HG03521 (cell line): ENCODE results near the gene XYLB.
"Not testable (repeated sequence)": the region's sequence is repeated elsewhere in the genome, so short reads cannot be mapped to it uniquely, and the experiment has no call there.

ENCODE experiments used
- ATAC-seq: cut with Tn5 transposase; IDR thresholded peaks from one replicate; pipeline ENCODE4 v1.9.1; 2021; ENCODE audit warnings: mild to moderate bottlenecking, moderate library complexity; ENCODE audit not compliant: unreplicated experiment

Gene XYLB

DNA sequence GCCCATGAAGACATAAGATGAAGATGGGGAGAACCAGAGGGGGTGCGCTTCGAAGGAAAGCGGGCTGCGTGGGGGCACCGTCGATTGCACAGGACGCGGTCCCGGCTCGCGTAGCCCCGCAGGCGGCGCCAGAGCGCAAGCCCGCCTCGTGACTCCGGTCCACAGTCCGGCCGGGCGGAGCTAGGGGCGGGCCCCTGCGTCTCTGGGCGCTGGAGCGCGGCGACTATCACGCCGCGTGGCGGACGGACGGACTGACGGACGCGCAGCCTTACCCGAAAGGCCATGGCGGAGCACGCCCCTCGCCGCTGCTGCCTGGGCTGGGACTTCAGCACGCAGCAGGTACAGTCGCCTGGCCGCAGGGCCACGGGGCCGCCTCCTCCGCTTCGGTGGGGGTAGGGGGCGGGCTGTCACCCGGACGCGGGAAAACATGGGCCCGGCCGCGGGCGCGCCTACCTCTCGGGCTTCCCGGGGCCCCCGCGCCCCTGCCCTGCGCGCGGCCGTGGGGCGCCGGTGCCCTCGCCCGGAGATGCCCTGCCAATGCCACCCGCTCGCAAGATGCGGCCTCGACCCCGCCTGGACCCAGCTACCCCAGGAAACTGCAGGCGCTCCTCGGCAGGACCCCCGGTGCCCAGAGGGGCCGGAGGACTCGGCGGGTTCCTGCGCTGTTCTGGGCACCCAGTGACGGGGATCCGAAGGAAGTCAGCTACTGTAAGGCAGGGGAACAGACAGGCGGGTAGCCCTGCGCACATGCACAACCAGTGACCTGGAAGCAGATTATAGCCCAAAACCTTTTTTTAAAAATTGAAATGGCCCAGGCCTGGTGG, at the start of gene XYLB:
TSS of gene XYLB (plus strand) at position 199 of the 824 bp plus-strand sequence. CDS start at position 283, 84 bp downstream.
- ATAC-seq = peak; percentile 98

DNA sequence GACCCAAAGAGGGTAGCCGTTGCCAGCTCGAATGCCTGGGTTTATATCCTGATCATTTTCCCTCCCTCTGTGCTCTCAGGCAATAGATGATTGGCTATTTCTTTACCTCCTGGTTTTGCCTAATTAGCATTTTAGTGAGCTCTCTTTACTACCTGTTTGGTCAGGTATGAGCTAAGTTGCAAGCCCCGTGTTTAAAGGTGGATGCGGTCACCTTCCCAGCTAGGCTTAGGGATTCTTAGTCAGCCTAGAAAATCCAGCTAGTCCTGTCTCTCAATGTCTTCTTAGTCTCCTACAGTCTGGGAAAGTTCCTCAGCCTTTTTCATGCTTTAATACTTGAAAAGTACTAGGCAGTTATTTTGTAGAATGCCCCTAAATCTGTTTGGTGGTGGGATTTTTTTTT, 49.5 kb upstream of the XYLB start:
- ATAC-seq = not testable (repeated sequence)

DNA sequence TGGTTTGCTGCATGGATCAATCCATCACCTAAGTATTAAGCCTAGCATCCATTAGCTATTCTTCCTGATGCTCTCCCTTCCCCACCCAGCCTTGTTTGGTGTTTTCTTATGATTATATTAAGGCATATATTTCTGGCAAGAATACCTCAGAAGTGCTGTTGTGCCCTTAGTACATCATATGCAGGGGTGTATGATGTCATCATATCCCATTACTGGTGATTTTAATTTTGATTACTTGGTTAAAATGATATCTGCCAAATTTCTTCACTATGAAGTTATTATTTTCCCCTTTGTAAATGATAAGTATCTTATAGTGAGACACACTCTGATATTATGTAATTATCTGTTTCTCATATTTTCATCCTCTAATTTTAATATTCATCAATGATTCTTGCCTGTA, 49.0 kb upstream of the XYLB start:
- no peak for ATAC-seq

DNA sequence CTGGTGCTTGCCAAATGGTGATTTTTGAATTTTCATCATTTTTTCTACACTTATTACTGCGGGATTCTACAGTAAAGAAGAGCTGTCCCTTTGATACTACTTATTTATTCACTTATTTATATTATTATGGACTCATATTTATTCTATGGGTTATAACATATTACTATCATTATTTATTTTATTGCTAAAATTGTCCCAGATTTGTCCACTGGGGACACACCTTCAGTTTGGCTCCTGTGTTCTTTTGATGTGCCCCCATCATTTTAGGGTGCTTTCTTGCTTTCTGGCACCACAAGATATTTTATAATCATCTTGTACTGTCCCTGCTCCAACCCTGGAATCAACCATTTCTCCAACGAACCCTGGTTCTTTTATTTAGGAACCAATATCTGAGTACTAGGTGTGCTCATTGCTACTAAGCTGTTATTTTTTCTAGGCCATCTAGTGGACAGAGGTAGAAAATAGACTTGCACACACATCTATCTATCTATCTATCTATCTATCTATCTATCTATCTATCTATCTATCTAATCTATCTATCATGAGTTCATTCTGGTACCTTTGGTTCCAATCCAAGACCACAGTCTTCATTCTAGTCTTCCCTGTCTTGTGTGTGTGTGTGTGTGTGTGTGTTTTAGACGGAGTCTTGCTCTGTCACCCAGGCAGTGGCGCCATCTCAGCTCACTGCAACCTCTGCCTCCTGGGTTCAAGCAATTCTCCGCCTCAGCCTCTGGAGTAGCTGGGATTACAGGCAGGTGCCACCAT, 48.5 kb upstream of the XYLB start:
- ATAC-seq = no peak

DNA sequence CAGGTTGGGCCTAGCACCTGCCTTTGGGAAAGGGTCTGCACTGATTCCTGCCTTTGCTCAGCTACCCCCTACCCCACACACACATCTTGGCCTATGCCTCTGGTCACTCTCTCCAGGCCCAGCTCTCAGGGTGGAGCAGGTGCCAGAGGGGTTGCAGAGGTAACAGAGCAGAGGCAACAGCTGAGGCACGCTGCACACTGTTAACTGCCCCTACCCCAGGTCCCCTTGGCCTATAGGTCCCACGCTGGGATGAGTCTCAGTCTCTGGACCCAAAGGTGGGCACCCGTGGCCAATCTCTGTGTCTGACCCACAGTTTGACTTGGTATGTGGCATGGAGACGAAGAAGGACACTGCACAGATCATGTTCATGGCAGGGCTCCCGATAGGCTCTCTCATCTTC, 39.6 kb upstream of the XYLB start:
- ATAC-seq = no peak

DNA sequence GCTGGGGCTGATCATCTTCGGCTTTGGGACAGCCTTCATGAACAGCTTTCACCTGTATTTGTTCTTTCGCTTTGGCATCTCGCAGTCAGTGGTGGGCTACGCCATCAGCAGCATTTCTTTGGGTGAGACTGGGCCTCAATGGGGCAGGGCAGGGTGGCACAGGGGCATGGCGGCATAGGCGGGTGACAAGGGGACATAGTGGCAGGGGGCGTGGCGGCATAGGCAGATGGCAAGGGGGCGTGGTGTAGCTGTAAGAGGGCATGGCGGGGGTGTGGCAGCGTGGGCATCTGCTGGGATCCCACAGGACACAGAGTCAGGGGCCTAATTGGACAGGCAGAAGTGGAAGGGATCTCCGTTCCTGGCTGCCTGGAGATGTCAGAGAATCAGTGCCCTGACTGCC, 39.0 kb upstream of the XYLB start:
- ATAC-seq = no peak

DNA sequence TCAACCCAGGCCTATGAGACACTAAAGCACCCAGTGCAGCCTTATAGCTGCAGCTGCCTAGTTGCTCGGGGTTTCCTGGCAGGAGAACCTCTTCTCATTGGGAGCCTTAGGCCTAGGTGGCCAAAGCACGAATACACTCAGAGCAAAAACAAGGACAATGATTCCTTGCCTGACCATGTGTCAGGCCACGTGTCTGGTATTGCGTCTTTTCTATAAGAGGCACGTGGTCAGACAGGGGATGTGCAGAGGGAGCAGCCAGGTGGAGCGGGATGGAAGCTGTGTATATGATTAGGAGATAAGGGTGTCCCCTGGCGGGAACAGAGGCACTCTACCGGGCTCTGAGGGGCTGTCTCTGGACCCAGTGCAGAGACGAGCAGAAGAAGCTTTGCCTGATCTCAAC, 38.1 kb upstream of the XYLB start:
- ATAC-seq = no peak

DNA sequence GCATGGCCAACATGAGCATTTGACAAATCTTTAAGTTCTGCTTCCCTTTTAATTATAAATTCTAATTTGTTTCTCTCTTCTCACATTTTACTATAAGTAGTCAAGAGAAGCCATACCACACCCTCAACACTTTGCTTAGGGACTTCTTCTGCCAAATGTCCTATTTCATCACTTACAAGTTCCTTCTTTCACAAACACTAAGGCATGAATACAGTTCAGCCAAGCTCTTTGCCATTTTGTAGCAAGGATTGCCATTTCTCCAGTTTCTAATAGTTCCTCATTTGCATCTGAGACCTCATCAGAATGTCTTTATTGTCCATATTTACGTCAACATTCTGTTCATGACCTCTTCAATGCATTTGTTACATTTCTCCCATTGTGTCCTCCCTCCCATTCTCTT, 35.1 kb upstream of the XYLB start:
- ATAC-seq = no peak

DNA sequence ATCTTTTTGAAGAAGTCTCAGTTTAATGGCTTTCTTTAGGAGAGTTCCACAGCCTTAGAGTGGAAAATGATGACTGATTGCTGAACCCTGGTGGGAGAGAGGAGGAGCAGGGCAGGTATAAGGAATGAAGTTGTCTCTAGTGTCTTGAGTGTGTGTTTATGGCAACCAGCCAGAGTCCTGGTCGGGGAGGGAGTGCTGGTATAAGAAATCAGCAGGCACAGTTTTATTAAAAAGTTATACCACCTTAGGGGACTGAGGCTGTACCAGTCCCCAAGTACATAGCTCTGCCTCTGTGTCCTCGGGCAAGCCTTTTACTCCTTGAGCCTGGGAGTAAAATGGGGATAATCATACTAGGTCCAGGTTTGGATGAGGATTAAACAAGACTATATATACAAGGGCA, 34.6 kb upstream of the XYLB start:
- ATAC-seq = no peak

DNA sequence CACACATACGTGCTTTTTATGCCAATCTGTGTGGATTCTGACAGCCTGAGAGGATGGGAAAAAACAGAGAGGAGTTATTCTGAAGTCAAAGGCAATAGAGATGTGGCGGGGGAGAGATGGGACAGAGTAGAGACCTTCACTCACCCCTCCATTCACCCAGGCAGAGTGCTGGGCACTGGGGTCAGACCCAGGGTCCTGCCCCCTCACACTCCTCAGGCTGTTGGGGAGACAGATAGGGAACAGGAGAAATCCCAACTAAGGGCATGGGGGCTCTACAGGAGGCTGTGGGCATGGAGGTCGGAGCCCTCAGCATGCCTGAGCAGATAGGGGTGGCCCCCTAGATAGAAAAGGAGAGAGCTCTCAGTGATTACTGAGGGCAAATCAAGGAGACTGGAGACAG, 34.2 kb upstream of the XYLB start:
- ATAC-seq = no peak

DNA sequence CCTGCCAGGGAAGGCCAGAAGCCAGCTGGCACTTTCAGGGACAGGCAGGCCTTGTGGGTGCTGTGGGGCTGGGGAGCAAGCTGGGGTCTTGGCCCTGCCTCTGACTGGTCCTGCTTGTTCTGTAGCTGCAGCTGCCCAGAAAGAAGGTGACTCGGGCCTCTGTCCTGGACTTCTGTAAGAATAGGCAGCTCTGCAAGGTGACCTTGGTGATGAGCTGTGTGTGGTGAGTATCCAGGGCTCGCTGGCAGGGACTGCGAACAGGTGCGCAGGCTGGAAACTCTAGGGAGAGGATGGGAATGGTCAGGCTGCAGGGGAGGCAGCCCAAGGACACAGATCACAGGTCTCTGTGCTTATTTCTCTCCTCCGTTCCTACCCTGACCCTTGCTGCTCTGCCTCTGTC, 33.3 kb upstream of the XYLB start:
- ATAC-seq = no peak

DNA sequence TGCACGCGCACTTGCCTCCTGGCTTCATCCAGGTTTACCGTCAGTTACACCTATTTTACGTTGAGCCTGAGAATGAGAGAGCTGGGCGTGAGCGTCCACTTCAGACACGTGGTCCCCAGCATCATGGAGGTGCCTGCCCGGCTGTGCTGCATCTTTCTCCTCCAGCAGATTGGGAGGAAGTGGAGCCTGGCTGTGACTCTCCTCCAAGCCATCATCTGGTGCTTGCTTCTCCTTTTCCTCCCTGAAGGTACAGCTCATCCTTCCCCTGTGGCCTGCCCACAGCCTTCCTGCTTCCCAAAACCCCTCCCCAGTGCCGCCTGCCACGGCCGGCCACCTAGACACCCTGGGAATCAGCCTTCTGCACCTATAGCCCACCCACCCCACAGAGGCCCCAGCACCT, 32.9 kb upstream of the XYLB start:
- no peak for ATAC-seq

DNA sequence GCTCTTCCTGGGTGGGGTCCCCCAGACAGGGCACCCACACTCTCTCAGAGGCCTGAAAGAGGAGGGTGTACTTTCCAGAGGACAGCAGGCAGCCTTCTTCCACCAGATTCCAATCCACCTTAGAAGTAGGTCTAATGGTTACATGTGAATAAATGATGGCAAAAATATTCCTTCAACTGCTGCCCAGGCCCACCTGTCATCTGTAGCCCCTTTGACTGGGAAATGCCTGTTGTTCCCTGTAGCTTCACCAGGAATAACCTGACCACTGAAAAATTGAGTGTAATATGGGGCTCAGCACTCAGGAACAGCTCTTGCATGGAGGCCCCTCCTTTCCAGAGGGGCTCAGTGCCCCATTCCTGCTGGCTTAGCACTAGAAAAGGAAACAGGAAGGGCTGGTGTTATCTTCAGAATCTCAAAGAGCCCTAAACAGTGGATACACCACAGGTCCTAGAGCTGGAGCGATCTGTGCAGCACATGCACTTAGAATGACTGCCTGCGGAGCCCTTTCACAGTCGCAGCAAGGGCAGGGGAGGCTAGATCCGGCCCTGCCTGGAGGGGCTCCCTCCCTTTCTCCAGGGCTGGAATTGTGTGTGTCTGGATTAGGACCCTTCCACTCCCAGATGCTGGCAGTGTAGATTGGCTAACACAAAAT, 32.3 kb upstream of the XYLB start:
- ATAC-seq = no peak

DNA sequence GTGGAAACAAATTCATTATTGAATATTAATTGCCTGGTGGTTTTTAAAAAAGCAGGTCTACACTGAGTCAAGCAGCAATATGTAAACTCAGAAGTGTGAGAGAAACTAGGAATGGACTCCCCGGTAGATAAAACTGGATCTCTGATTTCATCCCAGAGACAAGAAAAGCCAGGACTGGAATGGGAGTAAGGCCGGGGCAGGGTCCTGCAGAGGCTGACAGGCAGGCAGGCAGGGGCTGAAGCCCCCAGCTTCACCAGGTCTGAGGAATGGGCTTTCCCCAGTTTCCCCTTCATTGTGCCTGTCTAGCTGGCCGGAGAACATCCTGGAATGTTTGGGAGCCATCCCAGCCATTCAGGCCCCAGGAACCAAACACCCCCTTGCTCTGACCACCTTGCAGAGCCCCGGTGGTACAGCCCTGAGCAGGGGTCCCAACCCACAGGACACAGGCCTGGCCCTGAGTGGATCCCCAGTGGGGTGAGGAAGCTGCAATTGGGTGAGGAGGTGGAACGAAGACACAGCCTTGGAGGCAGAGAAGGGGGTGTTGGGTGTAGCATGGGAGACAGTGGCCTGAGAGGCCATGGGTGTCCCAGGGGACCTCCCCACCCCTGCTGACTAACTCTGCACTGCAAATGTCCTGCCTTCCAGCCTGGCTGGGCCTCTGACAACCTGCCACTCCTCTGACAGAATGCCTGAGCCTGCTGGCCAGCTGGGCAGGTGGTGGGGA, 31.7 kb upstream of the XYLB start:
- no peak for ATAC-seq

DNA sequence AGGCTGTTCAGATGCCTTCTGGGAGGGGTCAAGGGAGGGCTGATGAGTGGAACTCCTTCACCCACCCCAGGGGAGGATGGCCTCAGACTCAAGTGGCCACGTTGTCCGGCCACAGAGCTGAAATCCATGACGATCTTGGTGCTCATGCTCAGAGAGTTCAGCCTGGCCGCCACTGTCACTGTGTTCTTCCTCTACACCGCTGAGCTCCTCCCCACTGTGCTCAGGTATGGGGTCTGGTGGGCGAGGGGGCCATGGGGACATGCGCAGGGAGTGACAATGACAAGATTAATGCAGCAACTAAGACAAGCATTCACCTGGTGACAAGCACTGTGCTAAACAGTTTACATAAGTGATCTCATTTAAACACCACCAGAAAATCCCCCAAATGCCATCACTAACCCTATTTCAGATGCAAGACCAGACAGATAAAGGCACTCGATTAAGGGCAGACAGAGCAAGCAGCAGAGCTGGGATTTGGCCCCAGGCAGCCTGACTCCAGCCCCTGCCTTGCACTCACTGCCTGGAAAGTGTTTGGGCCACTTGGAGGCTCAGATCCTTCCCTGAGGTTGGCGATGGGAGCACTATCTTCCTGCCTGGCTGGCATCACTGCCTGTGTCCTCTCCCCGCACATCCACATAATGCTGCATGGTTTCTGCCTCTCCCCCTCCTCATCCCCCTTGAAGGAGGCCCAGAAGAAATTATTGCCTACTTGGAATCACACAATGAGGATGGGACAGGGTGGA, 30.9 kb upstream of the XYLB start:
- ATAC-seq = no peak

DNA sequence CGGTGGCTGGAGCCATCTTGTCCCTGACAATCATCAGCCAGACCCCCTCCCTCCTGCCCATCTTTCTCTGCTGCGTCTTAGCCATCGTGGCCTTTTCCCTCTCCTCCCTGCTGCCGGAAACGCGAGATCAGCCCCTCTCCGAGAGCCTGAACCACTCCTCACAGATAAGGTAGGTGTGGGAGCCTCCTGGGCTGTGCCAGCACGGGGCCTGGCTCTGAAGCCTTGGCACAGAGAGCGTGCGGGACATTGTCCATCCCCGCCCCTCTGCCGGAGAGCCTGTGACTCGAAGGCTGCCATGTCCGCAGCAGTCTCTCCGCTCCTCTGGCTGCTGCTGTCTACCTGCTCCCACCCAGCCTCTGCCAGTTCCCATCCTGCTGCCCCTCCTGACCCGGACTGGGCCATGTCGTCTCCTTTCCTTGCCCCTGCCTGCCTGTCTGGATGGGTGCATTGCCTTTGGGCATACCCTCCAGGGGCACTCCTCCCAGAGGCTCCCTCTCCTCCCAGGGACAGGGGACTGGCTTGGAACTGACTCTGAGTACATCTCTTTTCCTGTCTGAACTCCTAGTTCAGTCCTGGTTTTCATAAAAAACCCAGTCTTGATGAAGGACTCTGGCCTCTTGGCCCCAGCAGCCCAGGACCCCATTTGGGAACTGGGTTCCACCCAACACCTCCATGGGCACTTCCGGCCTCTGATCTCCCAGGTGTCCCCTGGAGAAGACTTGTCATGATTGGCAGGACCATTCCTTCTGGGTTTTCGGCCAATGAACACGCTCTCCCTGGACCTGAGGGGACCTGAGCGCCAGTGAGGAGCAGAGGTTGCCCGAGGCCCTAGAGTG, 30.0 kb upstream of the XYLB start:
- no peak for ATAC-seq

DNA sequence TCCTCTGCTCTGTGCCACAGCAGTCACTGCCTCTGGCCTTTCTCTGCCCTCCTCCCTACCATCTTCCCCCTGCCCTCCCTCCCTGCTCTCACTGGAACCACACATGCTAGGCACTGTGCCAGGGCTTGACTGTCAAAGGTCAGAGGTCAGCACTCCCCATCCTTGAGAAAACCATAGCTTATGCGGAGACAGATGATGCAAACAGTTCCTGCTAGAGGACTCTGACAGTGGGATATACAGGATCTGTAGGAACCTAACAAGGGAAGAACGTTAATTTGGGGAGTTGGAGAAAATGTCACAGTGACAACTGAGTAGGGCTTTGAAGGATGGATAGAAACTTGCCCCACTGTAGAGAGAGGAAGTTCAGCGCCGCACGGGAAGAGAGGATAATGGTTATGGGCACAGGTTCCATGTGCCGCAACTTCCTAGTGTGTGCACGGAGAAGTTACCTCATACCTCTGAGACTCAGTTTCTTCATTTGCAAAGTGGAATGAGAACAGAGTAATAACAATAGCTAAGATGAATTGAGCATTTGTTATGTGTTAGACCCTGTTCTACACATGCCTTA, 29.3 kb upstream of the XYLB start:
- no peak for ATAC-seq

DNA sequence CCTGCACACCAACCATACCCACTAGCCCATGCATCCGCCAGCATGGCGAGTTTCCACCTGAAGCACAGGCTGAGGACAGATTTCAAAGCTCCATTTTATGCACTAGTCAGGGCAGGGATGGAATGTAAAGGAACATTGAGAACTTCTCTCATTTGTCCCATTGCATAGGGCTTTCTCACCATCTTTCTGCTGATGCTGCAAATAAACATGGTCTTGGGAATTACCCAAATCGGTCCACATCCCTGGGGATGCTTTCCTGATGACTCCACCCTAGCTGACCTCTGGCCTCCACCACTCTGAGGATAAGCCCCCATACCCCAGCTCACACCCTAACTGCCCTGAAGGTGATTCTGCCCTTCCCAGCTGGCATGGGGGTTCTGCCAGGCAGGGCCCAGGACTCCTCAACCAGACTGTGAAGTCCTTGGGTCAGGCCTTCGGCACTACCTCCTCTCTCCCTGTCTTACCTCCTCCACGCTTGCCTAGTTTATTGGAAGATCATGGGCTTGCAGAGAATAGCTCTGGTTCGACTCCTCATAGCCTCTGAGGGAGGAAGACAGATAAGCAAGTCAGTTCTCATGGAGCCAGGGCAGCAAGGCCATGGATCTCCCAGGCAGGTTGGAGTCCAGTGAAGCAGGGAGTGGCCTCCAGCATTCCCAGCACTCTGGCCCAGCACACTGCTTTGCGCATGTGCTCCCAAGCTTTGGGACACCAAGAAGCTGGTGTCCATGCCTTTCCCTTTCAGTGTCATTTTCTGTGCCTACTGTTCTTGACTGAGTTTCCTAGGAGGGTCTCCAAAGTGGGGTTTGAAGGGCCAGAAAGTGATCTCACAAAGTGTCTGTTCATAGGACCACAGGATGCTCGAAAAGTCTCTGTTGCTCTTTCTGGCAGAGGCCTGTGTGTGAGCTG, 27.6 kb upstream of the XYLB start:
- no peak for ATAC-seq
